Activated CD8-positive, alpha-beta T cell treated with anti-CD3 and anti-CD28 coated beads for 36 hours (primary cell): ENCODE data around the gene RET. TPM values are rescaled to one million over a fixed set of nuclear protein-coding genes. Genes with fewer than 3 reads are reported as not detected.
A peak's percentile ranks its signal among the peaks of the same experiment; 100 is the strongest.

Experiments
- ATAC-seq: fragments of 200-7000 bp; cut with Tn5 transposase; one replicate; pipeline ENCODE4 v1.10.0; 2021; ENCODE audit warnings: mild to moderate bottlenecking, moderate library complexity
- CTCF ChIA-PET: fragments of 350-600 bp; sonication (Branson Sonifier 250); formaldehyde crosslinking; loops from one replicate; lab custom pipeline; 2021; ENCODE audit warnings: antibody characterized with exemption; lab: Charles Lee
- POLR2A ChIA-PET: fragments of 350-600 bp; sonication (Branson Sonifier 250); formaldehyde crosslinking; loops from one replicate; lab custom pipeline; 2021; ENCODE audit warnings: antibody characterized with exemption; lab: Charles Lee
- DNase-seq: peaks from one replicate; pipeline ENCODE4 v3.0.0-alpha.2; 2020
- H3K27ac Mint-ChIP-seq: one replicate; pipeline ENCODE4 v1.8.0; 2021; ENCODE audit warnings: mild to moderate bottlenecking, mixed read lengths
- H3K27me3 Mint-ChIP-seq: one replicate; pipeline ENCODE4 v1.8.0; 2021; ENCODE audit warnings: mixed read lengths
- H3K36me3 Mint-ChIP-seq: one replicate; pipeline ENCODE4 v1.8.0; 2021; ENCODE audit warnings: low read depth, mixed read lengths
- H3K4me1 Mint-ChIP-seq: one replicate; pipeline ENCODE4 v1.8.0; 2021; ENCODE audit warnings: low read depth, mixed read lengths
- H3K4me3 Mint-ChIP-seq: one replicate; pipeline ENCODE4 v1.8.0; 2021; ENCODE audit warnings: mild to moderate bottlenecking, moderate library complexity, mixed read lengths
- H3K9me3 Mint-ChIP-seq: one replicate; pipeline ENCODE4 v1.8.0; 2021; ENCODE audit warnings: mixed read lengths
- intact Hi-C: fragments of 100-400 bp; cut with micrococcal nuclease; formaldehyde crosslinking; loops from one replicate; pipeline ENCODE4 v1.10.0; 2022
- total RNA-seq, 2 experiments: library from RNA; stranded (reverse); gene quantifications; one replicate each; pipeline ENCODE4 v1.2.3, GENCODE V29; 2021
- TF ChIP-seq, protein P1 (sequence below): fragments of 200-600 bp; IDR thresholded peaks from one replicate; pipeline ENCODE4 v1.8.0; 2022; ENCODE audit warnings: antibody characterized with exemption, mild to moderate bottlenecking

RET gene
- total RNA-seq, 2 experiments from 2014 or later, result 0.13 to 0.47 TPM

DNA sequence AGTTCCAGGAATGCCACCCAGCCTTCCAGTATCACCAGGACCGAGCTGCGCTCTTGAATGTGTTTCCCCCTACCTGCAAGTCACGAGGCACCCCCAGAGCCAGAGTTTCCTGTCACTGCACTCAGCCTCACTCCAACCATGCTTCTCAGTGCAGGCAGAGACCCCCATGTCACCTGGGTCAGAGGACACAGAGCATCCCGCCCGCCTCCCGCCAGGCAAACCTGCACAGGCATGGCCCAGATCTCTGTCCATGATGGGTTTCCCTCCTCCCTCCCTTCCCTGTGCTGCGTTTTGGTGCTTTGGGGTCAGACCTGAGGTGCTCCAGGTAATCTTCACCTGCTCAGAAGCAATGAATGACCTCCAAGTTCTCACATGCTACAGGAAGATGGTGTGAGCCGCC, 3.1 kb upstream of the RET start:
- intact Hi-C loops, result no loop called here
- DNase-seq (no peak), ATAC-seq (no peak)
- TF ChIP-seq, protein P1, sequence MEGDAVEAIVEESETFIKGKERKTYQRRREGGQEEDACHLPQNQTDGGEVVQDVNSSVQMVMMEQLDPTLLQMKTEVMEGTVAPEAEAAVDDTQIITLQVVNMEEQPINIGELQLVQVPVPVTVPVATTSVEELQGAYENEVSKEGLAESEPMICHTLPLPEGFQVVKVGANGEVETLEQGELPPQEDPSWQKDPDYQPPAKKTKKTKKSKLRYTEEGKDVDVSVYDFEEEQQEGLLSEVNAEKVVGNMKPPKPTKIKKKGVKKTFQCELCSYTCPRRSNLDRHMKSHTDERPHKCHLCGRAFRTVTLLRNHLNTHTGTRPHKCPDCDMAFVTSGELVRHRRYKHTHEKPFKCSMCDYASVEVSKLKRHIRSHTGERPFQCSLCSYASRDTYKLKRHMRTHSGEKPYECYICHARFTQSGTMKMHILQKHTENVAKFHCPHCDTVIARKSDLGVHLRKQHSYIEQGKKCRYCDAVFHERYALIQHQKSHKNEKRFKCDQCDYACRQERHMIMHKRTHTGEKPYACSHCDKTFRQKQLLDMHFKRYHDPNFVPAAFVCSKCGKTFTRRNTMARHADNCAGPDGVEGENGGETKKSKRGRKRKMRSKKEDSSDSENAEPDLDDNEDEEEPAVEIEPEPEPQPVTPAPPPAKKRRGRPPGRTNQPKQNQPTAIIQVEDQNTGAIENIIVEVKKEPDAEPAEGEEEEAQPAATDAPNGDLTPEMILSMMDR, result no peak
- H3K27ac Mint-ChIP-seq, result no peak overlapping the region
- peaks cover 21% of the 10 kb centered on the region for H3K27me3 Mint-ChIP-seq
- H3K4me3 Mint-ChIP-seq, result no peak overlapping the region
- no peaks in the 10 kb centered on the region for H3K9me3 Mint-ChIP-seq
- CTCF ChIA-PET, result no interaction called here
- H3K36me3 Mint-ChIP-seq, result no peaks in the 10 kb centered on the region
- peaks cover 4% of the 10 kb centered on the region for H3K4me1 Mint-ChIP-seq
- POLR2A ChIA-PET, result no interaction called here

DNA sequence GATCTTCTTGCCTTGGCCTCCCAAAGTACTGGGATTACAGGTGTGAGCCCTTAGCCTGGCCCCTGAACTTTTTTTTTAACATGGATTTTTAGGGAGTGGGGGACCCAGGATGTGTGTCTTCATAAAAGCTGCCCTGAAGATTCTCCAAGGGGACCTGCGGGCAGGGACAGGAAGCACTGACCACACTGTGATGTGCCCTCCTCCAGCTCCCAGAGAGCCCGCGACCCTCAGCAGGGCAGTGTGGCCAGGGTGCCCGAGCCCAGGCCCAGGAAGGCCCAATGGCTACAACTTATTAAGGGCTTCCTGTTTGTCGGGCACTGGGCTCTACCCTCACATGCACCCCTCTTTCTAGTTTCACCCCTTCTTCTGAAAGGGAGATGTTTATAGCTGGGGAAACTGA, 2.5 kb upstream of the RET start:
- no peaks in the 10 kb centered on the region for H3K9me3 Mint-ChIP-seq
- TF ChIP-seq, protein P1, result no peak
- DNase-seq, result no peak
- intact Hi-C loops, result no loop called here
- H3K36me3 Mint-ChIP-seq, result no peaks in the 10 kb centered on the region
- no peak overlapping the region for H3K4me3 Mint-ChIP-seq
- no peak for ATAC-seq
- H3K27me3 Mint-ChIP-seq, result peaks cover 24% of the 10 kb centered on the region
- H3K4me1 Mint-ChIP-seq, result peaks cover 4% of the 10 kb centered on the region
- no peak overlapping the region for H3K27ac Mint-ChIP-seq
- ChIA-PET POLR2A (no interaction called here), CTCF (interaction anchor here (1.9 kb wide), 1 partner anchor 31 kb away, joined by 5 read pairs; no protein-coding TSS in a partner anchor)

GRCh38 chr10:43074827-43075611, 1.9 kb upstream of the RET start:
- intact Hi-C loops, result no loop called here

GRCh38 chr10:43075612-43076003, 1.3 kb upstream of the RET start:
- DNase-seq (peak; percentile 16), ATAC-seq (no peak)
- intact Hi-C loops, result no loop called here
- H3K27ac Mint-ChIP-seq, result no peak overlapping the region
- POLR2A ChIA-PET, result interaction anchor here (1.2 kb wide), 1 partner anchor 210 kb away, joined by 3 read pairs; no protein-coding TSS in a partner anchor
- H3K4me3 Mint-ChIP-seq, result no peak overlapping the region
- H3K36me3 Mint-ChIP-seq, result no peaks in the 10 kb centered on the region
- CTCF ChIA-PET, result interaction anchor here (1.9 kb wide), 1 partner anchor 29 kb away, joined by 5 read pairs; no protein-coding TSS in a partner anchor
- TF ChIP-seq, protein P1, result no peak
- H3K4me1 Mint-ChIP-seq, result peaks cover 4% of the 10 kb centered on the region
- H3K27me3 Mint-ChIP-seq, result peaks cover 27% of the 10 kb centered on the region
- no peaks in the 10 kb centered on the region for H3K9me3 Mint-ChIP-seq

More at GRCh38 chr10:43074827-43075611, 1.9 kb upstream of the RET start:
- Mint-ChIP-seq H3K27ac (no peak overlapping the region), H3K4me3 (no peak overlapping the region), H3K9me3 (no peaks in the 10 kb centered on the region), H3K36me3 (no peaks in the 10 kb centered on the region), H3K4me1 (peaks cover 4% of the 10 kb centered on the region), H3K27me3 (peaks cover 27% of the 10 kb centered on the region)
- POLR2A ChIA-PET, result interaction anchor here (1.2 kb wide), 1 partner anchor 209 kb away, joined by 3 read pairs; no protein-coding TSS in a partner anchor
- no peak for ATAC-seq
- DNase-seq, result no peak
- TF ChIP-seq, protein P1, result no peak
- CTCF ChIA-PET, result interaction anchor here (1.9 kb wide), 1 partner anchor 30 kb away, joined by 5 read pairs; no protein-coding TSS in a partner anchor
